HG02981 (cell line): ENCODE measurements around the gene ANKS1B.
A peak's percentile ranks its signal among the peaks of the same experiment; 100 is the strongest.
"Not testable (repeated sequence)": the region's sequence is repeated elsewhere in the genome, so short reads cannot be mapped to it uniquely, and the experiment has no call there.

Source experiments
- ATAC-seq: cut with Tn5 transposase; IDR thresholded peaks from one replicate; pipeline ENCODE4 v1.9.1; 2021; ENCODE audit warnings: mild to moderate bottlenecking, moderate library complexity; ENCODE audit not compliant: unreplicated experiment

The ANKS1B gene

GRCh38 chr12:99035803-99036202 lies 948.9 kb downstream of the ANKS1B start:
- no peak for ATAC-seq

GRCh38 chr12:99034201-99034600 lies 950.5 kb downstream of the ANKS1B start:
- not testable (repeated sequence) for ATAC-seq

GRCh38 chr12:99029511-99030271 lies 955.0 kb downstream of the ANKS1B start:
- ATAC-seq, result no peak

GRCh38 chr12:99027461-99027860 lies 957.3 kb downstream of the ANKS1B start:
- no peak for ATAC-seq

- ATAC-seq, result no peak
Observed at GRCh38 chr12:99027055-99027393, 957.7 kb downstream of the ANKS1B start.

- ATAC-seq, result peak; percentile 53
Observed at GRCh38 chr12:99026332-99027054, 958.2 kb downstream of the ANKS1B start.

- ATAC-seq, result no peak
Observed at GRCh38 chr12:99024870-99025269, 959.9 kb downstream of the ANKS1B start.

- no peak for ATAC-seq
Observed at GRCh38 chr12:99024191-99024590, 960.5 kb downstream of the ANKS1B start.

- no peak for ATAC-seq
Observed at GRCh38 chr12:99020871-99021270, 963.9 kb downstream of the ANKS1B start.

- no peak for ATAC-seq
Observed at GRCh38 chr12:99019798-99020197, 964.9 kb downstream of the ANKS1B start.

GRCh38 chr12:99017971-99018370 lies 966.8 kb downstream of the ANKS1B start:
- no peak for ATAC-seq

- ATAC-seq, result no peak
Observed at GRCh38 chr12:99009654-99010296, 975.0 kb downstream of the ANKS1B start.

- no peak for ATAC-seq
Observed at GRCh38 chr12:99005601-99006000, 979.1 kb downstream of the ANKS1B start.

- ATAC-seq, result no peak
Observed at GRCh38 chr12:99004799-99005466, 979.8 kb downstream of the ANKS1B start.

- no peak for ATAC-seq
Observed at GRCh38 chr12:99002731-99003130, 982.0 kb downstream of the ANKS1B start.

- ATAC-seq, result no peak
Observed at GRCh38 chr12:99002156-99002555, 982.6 kb downstream of the ANKS1B start.

- ATAC-seq, result no peak
Observed at GRCh38 chr12:98999559-98999958, 985.2 kb downstream of the ANKS1B start.

- peak; percentile 85 for ATAC-seq
Observed at GRCh38 chr12:98998697-98999299, 985.9 kb downstream of the ANKS1B start.

GRCh38 chr12:98997899-98998298 lies 986.8 kb downstream of the ANKS1B start:
- ATAC-seq, result no peak

GRCh38 chr12:98990648-98991047 lies 994.1 kb downstream of the ANKS1B start:
- ATAC-seq, result no peak

- no peak for ATAC-seq
Observed at GRCh38 chr12:98985156-98985555, 999.6 kb downstream of the ANKS1B start.
